Peyer's patch (tissue), 4 donors: ENCODE measurements around the gene PLCL1.

Experiments used
- CTCF ChIP-seq, 6 experiments: fragments of 450-650 bp in 4 of 6; fragments of 200-600 bp in 2 of 6; sonication (generic) in 1 of 6; IDR thresholded peaks; one replicate each; pipeline ENCODE4 v1.5.1; 2017 to 2019; ENCODE audit warnings: antibody characterized with exemption in 6 of 6, mild to moderate bottlenecking in 3 of 6, moderate library complexity in 1 of 6
- POLR2A ChIP-seq, 2 donors: fragments of 450-650 bp; IDR thresholded peaks; one replicate each; pipeline ENCODE4 v1.5.1; 2017; ENCODE audit warnings: antibody characterized with exemption in 2 of 2, mild to moderate bottlenecking in 2 of 2, moderate library complexity in 2 of 2

- TF ChIP-seq CTCF (IDR thresholded peaks at IDR 0.05) (no peak), POLR2A (IDR thresholded peaks at IDR 0.05) (no peak)
Measured at GRCh38 chr2:198143156-198143555, 338.8 kb downstream of the PLCL1 start.
